HG02852 (cell line): ENCODE measurements around the gene MACROH2A1.
"Not testable (repeated sequence)": the region's sequence is repeated elsewhere in the genome, so short reads cannot be mapped to it uniquely, and the experiment has no call there.

Source experiments
- ATAC-seq: cut with Tn5 transposase; IDR thresholded peaks from one replicate; pipeline ENCODE4 v1.9.1; 2021; ENCODE audit warnings: mild to moderate bottlenecking, moderate library complexity; ENCODE audit not compliant: unreplicated experiment

The MACROH2A1 gene

GRCh38 chr5:135379046-135379654, 19.9 kb downstream of the MACROH2A1 start:
- ATAC-seq: no peak

GRCh38 chr5:135377751-135378680, 21.0 kb downstream of the MACROH2A1 start:
- ATAC-seq: peak; percentile 15

- peak; percentile 93 for ATAC-seq
Measured at GRCh38 chr5:135376961-135377624, 21.9 kb downstream of the MACROH2A1 start.

GRCh38 chr5:135375040-135375793, 23.8 kb downstream of the MACROH2A1 start:
- ATAC-seq: no peak

- ATAC-seq: no peak
Measured at GRCh38 chr5:135373736-135374515, 25.1 kb downstream of the MACROH2A1 start.

- ATAC-seq: no peak
Measured at GRCh38 chr5:135372654-135373381, 26.2 kb downstream of the MACROH2A1 start.

- no peak for ATAC-seq
Measured at GRCh38 chr5:135371622-135372232, 27.3 kb downstream of the MACROH2A1 start.

- ATAC-seq: no peak
Measured at GRCh38 chr5:135369952-135370351, 29.1 kb downstream of the MACROH2A1 start.

- no peak for ATAC-seq
Measured at GRCh38 chr5:135367554-135367953, 31.5 kb downstream of the MACROH2A1 start.

GRCh38 chr5:135367076-135367475, 32.0 kb downstream of the MACROH2A1 start:
- no peak for ATAC-seq

- ATAC-seq: no peak
Measured at GRCh38 chr5:135365281-135365680, 33.8 kb downstream of the MACROH2A1 start.

- ATAC-seq: no peak
Measured at GRCh38 chr5:135364421-135365262, 34.4 kb downstream of the MACROH2A1 start.

- not testable (repeated sequence) for ATAC-seq
Measured at GRCh38 chr5:135363342-135363741, 35.7 kb downstream of the MACROH2A1 start.

- no peak for ATAC-seq
Measured at GRCh38 chr5:135362102-135362501, 36.9 kb downstream of the MACROH2A1 start.

GRCh38 chr5:135360278-135361274, 38.5 kb downstream of the MACROH2A1 start:
- no peak for ATAC-seq

- no peak for ATAC-seq
Measured at GRCh38 chr5:135359374-135360165, 39.5 kb downstream of the MACROH2A1 start.
